ENCODE results near the gene FST.

FST gene

DNA sequence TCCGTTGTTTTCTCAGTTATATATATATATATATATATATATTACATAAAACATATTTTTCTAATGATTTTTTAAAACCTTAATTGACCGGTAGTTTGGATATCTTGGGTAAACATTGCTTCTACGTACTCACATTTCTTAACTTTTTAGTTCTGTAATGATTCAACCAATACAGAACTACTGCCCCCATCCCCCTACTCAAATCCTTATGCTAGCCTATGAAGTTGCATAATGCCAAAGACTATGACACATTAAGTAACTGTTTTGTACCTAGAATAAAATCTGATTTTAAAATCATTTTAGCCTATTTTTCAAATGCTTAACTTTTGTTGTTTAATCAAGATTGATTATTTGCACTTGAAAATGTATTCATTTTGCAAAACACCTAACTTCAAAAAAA lies 4.4 kb upstream of the FST start:
- Histone ChIP-seq H3K79me2 (ENCODE audit: insufficient read depth, low read length) (no peaks in the 10 kb centered on the region), H3K4me3 (ENCODE audit: insufficient read depth, low read length, poor library complexity, severe bottlenecking) (no peak overlapping the region), H2AFZ (ENCODE audit: low read depth, low read length, severe bottlenecking) (no peak overlapping the region), H3K9me2 (replicated peaks; ENCODE audit: insufficient read depth, low read length) (no peaks in the 10 kb centered on the region), H3K27ac (ENCODE audit: low read depth, low read length) (no peak overlapping the region), H4K20me1 (ENCODE audit: low read depth, low read length) (no peaks in the 10 kb centered on the region), H3K36me3 (ENCODE audit: low read length) (no peaks in the 10 kb centered on the region), H3K9ac (ENCODE audit: low read length) (no peak overlapping the region), H3K4me2 (ENCODE audit: low read depth, low read length, poor library complexity, severe bottlenecking) (no peak overlapping the region), H3K27me3 (ENCODE audit: low read length) (no peaks in the 10 kb centered on the region), H3K9me3 (ENCODE audit: insufficient read depth, low read length) (no peaks in the 10 kb centered on the region), H3F3A (ENCODE audit: insufficient read depth) (0 out of 2 replicates have a peak, but pooled peaks cover under 1% of the 10 kb centered on the region)
- no peak for TF ChIP-seq EZH2phosphoT487 (conservative IDR thresholded peaks at IDR 0.05; ENCODE audit: low read length)
- TF ChIP-seq, protein P1, sequence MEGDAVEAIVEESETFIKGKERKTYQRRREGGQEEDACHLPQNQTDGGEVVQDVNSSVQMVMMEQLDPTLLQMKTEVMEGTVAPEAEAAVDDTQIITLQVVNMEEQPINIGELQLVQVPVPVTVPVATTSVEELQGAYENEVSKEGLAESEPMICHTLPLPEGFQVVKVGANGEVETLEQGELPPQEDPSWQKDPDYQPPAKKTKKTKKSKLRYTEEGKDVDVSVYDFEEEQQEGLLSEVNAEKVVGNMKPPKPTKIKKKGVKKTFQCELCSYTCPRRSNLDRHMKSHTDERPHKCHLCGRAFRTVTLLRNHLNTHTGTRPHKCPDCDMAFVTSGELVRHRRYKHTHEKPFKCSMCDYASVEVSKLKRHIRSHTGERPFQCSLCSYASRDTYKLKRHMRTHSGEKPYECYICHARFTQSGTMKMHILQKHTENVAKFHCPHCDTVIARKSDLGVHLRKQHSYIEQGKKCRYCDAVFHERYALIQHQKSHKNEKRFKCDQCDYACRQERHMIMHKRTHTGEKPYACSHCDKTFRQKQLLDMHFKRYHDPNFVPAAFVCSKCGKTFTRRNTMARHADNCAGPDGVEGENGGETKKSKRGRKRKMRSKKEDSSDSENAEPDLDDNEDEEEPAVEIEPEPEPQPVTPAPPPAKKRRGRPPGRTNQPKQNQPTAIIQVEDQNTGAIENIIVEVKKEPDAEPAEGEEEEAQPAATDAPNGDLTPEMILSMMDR (IDR thresholded peaks at IDR 0.05; ENCODE audit: insufficient read depth, low read length, poor library complexity, severe bottlenecking): no peak

DNA sequence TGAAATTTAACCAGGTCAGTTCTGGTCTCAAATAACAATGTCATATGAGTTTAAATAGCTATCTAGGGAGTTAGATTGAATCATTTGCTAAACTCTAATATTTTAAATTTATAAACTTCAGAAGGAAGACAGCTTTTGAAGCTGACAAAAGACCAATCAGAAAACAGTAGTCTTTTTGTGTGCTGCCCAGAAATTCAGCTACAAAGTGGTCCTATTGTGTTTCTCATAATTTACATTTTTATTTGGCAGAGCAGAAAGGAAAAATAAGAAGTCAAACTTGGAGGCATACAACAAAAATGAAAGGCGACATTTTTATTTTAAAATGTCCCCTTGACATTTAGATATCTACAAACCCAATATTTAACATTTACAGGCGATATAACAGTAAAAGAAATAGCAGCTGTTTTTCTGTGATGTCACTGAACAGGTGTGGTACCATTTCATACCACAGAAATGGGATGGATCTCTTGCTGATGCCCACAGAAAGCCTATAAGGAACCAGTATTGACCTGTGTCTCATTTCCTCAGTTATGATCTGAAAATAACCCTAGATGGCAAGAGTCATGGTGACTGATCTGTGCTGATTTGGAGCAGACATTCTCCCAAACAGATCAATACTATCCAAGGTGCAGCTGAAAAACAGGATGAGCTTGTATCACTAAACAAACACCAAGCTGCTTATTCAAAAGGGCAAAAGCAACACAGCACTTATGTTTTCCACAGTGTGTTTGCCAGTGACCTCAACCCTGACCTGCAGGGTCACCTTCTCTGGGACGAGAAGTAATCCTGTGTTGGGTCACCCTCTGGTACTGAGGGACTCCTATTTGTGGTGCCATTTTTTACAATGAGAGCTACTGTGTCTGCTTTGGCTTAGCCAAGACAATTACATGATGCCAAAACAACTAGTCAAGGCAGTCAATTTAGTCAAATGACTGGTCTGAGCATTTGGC lies 3.6 kb upstream of the FST start:
- no peak for TF ChIP-seq EZH2phosphoT487 (conservative IDR thresholded peaks at IDR 0.05; ENCODE audit: low read length)
- TF ChIP-seq, protein P1 (IDR thresholded peaks at IDR 0.05; ENCODE audit: insufficient read depth, low read length, poor library complexity, severe bottlenecking): no peak
- Histone ChIP-seq H3K27me3 (ENCODE audit: low read length) (no peaks in the 10 kb centered on the region), H3K9ac (ENCODE audit: low read length) (no peak overlapping the region), H3K4me3 (ENCODE audit: insufficient read depth, low read length, poor library complexity, severe bottlenecking) (no peak overlapping the region), H3K79me2 (ENCODE audit: insufficient read depth, low read length) (no peaks in the 10 kb centered on the region), H2AFZ (ENCODE audit: low read depth, low read length, severe bottlenecking) (no peak overlapping the region), H3K9me2 (replicated peaks; ENCODE audit: insufficient read depth, low read length) (no peaks in the 10 kb centered on the region), H3K36me3 (ENCODE audit: low read length) (no peaks in the 10 kb centered on the region), H3F3A (ENCODE audit: insufficient read depth) (0 out of 2 replicates have a peak, but pooled peaks cover 8% of the 10 kb centered on the region), H3K4me2 (ENCODE audit: low read depth, low read length, poor library complexity, severe bottlenecking) (no peak overlapping the region), H3K27ac (ENCODE audit: low read depth, low read length) (no peak overlapping the region), H4K20me1 (ENCODE audit: low read depth, low read length) (no peaks in the 10 kb centered on the region), H3K9me3 (ENCODE audit: insufficient read depth, low read length) (no peaks in the 10 kb centered on the region)

DNA sequence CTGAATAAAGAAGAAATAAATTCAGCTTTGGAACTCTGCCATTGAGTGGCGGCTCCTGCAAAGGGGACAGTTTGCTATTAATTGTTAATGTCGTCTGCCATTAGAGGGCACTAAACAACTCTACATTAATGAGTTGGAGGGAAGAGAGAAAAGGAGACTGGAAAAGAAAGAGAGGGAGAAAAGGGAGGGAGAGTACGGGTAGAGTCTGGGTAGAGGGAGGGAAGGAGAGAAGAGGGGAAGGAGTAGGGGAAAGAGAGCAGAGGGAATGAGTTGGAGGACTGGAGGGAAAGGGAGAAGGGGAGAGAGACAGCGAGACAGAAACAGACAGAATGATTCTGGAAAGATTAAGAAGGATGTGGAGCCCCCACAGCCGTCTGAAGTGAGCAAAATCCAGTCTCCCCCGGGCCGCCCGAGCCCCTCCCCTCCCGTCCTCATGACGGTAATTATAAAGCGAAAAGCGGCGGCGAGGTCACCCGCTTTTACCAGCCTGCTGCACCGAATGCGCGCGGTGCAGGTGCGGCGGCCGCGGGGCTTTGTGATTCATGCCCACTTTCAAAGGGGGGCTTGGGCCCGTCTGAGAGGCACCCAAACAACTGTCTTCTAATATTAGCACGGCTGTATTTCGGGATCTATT lies 1.9 kb upstream of the FST start:
- H3K27ac ChIP-seq (ENCODE audit: low read depth, low read length): no peak overlapping the region
- H3K36me3 ChIP-seq (ENCODE audit: low read length): no peaks in the 10 kb centered on the region
- peak overlapping the region; percentile 41 for H3K9ac ChIP-seq (ENCODE audit: low read length)
- H3K79me2 ChIP-seq (ENCODE audit: insufficient read depth, low read length): no peaks in the 10 kb centered on the region
- no peaks in the 10 kb centered on the region for H4K20me1 ChIP-seq (ENCODE audit: low read depth, low read length)
- peak overlapping the region; percentile 84 for H3K4me2 ChIP-seq (ENCODE audit: low read depth, low read length, poor library complexity, severe bottlenecking)
- peaks cover 14% of the 10 kb centered on the region for H3F3A ChIP-seq (ENCODE audit: insufficient read depth)
- no peaks in the 10 kb centered on the region for H3K9me3 ChIP-seq (ENCODE audit: insufficient read depth, low read length)
- no peak for TF ChIP-seq EZH2phosphoT487 (conservative IDR thresholded peaks at IDR 0.05; ENCODE audit: low read length)
- TF ChIP-seq, protein P1 (IDR thresholded peaks at IDR 0.05; ENCODE audit: insufficient read depth, low read length, poor library complexity, severe bottlenecking): peak; percentile 91
- H3K4me3 ChIP-seq (ENCODE audit: insufficient read depth, low read length, poor library complexity, severe bottlenecking): peak overlapping the region; percentile 34
- H2AFZ ChIP-seq (ENCODE audit: low read depth, low read length, severe bottlenecking): peak overlapping the region; percentile 80
- no peaks in the 10 kb centered on the region for H3K27me3 ChIP-seq (ENCODE audit: low read length)
- H3K9me2 ChIP-seq (replicated peaks; ENCODE audit: insufficient read depth, low read length): no peaks in the 10 kb centered on the region
